H1 (cell line): ENCODE measurements around the gene HOXB7.

Experiments
- EP300 ChIP-seq, 2 experiments: IDR thresholded peaks; 1 replicate in 1 of 2; 2 replicates in 1 of 2; pipeline ENCODE4 v1.6.1; 2011 to 2012; ENCODE audit warnings: low read depth in 2 of 2, low read length in 2 of 2, mild to moderate bottlenecking in 2 of 2, borderline replicate concordance in 1 of 2, inconsistent platforms in 1 of 2, moderate library complexity in 1 of 2
- TF ChIP-seq, protein P1 (sequence below), 3 experiments: IDR thresholded peaks; 1 replicate in 2 of 3; 2 replicates in 1 of 3; pipeline versions ENCODE4 v1.5.1 to v1.6.1; 2011; ENCODE audit warnings: low read length in 3 of 3, mild to moderate bottlenecking in 3 of 3, inconsistent platforms in 2 of 3, low read depth in 1 of 3, moderate library complexity in 1 of 3; ENCODE audit not compliant: insufficient read depth in 1 of 3; ENCODE audit errors: control extremely low read depth in 1 of 3
- TF ChIP-seq, protein P2 (sequence below): IDR thresholded peaks from 2 replicates; pipeline ENCODE4 v1.6.1; 2012; ENCODE audit warnings: inconsistent platforms
- TF ChIP-seq, protein P3 (sequence below): fragments of 300-600 bp; sonication (generic); IDR thresholded peaks from 2 replicates; pipeline ENCODE4 v1.7.1; 2012; ENCODE audit warnings: low read length, moderate library complexity, mild to moderate bottlenecking, inconsistent platforms; ENCODE audit not compliant: insufficient replicate concordance

DNA sequence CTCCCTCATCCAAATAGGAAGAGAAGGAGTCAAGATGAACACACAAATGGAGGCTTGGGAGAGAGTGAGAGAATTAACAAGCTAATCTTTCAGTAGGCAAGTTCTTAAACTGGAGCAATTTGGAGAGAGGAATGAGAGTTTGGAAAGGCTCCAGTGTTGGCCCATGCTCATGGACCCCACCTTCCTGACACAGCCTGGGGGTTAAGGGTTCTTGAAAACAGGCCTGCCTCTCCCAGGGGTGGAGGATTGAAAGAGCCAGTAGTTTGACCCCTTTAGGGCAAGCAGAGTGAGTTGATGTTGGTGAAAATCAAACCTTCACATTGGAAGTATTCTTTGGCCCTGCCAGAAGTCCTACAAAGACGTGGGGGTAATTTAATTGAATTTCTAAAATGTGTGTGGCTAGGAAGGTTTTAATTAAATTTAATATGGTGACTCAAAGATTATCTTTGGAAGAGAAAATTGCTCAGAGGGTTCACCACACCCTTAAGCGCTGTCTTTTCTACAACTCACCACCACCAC is 26.5 kb downstream of the HOXB7 start:
- TF ChIP-seq, protein P1, sequence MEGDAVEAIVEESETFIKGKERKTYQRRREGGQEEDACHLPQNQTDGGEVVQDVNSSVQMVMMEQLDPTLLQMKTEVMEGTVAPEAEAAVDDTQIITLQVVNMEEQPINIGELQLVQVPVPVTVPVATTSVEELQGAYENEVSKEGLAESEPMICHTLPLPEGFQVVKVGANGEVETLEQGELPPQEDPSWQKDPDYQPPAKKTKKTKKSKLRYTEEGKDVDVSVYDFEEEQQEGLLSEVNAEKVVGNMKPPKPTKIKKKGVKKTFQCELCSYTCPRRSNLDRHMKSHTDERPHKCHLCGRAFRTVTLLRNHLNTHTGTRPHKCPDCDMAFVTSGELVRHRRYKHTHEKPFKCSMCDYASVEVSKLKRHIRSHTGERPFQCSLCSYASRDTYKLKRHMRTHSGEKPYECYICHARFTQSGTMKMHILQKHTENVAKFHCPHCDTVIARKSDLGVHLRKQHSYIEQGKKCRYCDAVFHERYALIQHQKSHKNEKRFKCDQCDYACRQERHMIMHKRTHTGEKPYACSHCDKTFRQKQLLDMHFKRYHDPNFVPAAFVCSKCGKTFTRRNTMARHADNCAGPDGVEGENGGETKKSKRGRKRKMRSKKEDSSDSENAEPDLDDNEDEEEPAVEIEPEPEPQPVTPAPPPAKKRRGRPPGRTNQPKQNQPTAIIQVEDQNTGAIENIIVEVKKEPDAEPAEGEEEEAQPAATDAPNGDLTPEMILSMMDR (IDR thresholded peaks at IDR 0.05; ENCODE audit: control extremely low read depth in 1 of 3, insufficient read depth in 1 of 3, low read depth in 1 of 3, low read length in 3 of 3), result no peak
- TF ChIP-seq EP300 (IDR thresholded peaks at IDR 0.05; ENCODE audit: borderline replicate concordance in 1 of 2, low read depth in 2 of 2, low read length in 2 of 2), result no peak
- TF ChIP-seq, protein P2, sequence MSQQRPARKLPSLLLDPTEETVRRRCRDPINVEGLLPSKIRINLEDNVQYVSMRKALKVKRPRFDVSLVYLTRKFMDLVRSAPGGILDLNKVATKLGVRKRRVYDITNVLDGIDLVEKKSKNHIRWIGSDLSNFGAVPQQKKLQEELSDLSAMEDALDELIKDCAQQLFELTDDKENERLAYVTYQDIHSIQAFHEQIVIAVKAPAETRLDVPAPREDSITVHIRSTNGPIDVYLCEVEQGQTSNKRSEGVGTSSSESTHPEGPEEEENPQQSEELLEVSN, result no peak
- TF ChIP-seq, protein P3, sequence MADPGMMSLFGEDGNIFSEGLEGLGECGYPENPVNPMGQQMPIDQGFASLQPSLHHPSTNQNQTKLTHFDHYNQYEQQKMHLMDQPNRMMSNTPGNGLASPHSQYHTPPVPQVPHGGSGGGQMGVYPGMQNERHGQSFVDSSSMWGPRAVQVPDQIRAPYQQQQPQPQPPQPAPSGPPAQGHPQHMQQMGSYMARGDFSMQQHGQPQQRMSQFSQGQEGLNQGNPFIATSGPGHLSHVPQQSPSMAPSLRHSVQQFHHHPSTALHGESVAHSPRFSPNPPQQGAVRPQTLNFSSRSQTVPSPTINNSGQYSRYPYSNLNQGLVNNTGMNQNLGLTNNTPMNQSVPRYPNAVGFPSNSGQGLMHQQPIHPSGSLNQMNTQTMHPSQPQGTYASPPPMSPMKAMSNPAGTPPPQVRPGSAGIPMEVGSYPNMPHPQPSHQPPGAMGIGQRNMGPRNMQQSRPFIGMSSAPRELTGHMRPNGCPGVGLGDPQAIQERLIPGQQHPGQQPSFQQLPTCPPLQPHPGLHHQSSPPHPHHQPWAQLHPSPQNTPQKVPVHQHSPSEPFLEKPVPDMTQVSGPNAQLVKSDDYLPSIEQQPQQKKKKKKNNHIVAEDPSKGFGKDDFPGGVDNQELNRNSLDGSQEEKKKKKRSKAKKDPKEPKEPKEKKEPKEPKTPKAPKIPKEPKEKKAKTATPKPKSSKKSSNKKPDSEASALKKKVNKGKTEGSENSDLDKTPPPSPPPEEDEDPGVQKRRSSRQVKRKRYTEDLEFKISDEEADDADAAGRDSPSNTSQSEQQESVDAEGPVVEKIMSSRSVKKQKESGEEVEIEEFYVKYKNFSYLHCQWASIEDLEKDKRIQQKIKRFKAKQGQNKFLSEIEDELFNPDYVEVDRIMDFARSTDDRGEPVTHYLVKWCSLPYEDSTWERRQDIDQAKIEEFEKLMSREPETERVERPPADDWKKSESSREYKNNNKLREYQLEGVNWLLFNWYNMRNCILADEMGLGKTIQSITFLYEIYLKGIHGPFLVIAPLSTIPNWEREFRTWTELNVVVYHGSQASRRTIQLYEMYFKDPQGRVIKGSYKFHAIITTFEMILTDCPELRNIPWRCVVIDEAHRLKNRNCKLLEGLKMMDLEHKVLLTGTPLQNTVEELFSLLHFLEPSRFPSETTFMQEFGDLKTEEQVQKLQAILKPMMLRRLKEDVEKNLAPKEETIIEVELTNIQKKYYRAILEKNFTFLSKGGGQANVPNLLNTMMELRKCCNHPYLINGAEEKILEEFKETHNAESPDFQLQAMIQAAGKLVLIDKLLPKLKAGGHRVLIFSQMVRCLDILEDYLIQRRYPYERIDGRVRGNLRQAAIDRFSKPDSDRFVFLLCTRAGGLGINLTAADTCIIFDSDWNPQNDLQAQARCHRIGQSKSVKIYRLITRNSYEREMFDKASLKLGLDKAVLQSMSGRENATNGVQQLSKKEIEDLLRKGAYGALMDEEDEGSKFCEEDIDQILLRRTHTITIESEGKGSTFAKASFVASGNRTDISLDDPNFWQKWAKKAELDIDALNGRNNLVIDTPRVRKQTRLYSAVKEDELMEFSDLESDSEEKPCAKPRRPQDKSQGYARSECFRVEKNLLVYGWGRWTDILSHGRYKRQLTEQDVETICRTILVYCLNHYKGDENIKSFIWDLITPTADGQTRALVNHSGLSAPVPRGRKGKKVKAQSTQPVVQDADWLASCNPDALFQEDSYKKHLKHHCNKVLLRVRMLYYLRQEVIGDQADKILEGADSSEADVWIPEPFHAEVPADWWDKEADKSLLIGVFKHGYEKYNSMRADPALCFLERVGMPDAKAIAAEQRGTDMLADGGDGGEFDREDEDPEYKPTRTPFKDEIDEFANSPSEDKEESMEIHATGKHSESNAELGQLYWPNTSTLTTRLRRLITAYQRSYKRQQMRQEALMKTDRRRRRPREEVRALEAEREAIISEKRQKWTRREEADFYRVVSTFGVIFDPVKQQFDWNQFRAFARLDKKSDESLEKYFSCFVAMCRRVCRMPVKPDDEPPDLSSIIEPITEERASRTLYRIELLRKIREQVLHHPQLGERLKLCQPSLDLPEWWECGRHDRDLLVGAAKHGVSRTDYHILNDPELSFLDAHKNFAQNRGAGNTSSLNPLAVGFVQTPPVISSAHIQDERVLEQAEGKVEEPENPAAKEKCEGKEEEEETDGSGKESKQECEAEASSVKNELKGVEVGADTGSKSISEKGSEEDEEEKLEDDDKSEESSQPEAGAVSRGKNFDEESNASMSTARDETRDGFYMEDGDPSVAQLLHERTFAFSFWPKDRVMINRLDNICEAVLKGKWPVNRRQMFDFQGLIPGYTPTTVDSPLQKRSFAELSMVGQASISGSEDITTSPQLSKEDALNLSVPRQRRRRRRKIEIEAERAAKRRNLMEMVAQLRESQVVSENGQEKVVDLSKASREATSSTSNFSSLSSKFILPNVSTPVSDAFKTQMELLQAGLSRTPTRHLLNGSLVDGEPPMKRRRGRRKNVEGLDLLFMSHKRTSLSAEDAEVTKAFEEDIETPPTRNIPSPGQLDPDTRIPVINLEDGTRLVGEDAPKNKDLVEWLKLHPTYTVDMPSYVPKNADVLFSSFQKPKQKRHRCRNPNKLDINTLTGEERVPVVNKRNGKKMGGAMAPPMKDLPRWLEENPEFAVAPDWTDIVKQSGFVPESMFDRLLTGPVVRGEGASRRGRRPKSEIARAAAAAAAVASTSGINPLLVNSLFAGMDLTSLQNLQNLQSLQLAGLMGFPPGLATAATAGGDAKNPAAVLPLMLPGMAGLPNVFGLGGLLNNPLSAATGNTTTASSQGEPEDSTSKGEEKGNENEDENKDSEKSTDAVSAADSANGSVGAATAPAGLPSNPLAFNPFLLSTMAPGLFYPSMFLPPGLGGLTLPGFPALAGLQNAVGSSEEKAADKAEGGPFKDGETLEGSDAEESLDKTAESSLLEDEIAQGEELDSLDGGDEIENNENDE, result no peak
